HG03139 (cell line): ENCODE results near the gene RRBP1.

Experiments
- ATAC-seq: cut with Tn5 transposase; IDR thresholded peaks from one replicate; pipeline ENCODE4 v1.9.1; 2021; ENCODE audit not compliant: unreplicated experiment

RRBP1 gene

GRCh38 chr20:17612287-17612991 lies 69.6 kb downstream of the RRBP1 start:
- ATAC-seq: no peak

GRCh38 chr20:17611540-17612286 lies 70.3 kb downstream of the RRBP1 start:
- no peak for ATAC-seq

- no peak for ATAC-seq
Measured at GRCh38 chr20:17611290-17611539, 70.8 kb downstream of the RRBP1 start.

- peak; percentile 61 for ATAC-seq
Measured at GRCh38 chr20:17610566-17611289, 71.3 kb downstream of the RRBP1 start.

GRCh38 chr20:17609811-17610377 lies 72.1 kb downstream of the RRBP1 start:
- ATAC-seq: no peak

- ATAC-seq: no peak
Measured at GRCh38 chr20:17608701-17609497, 73.1 kb downstream of the RRBP1 start.

GRCh38 chr20:17606001-17606400 lies 76.0 kb downstream of the RRBP1 start:
- no peak for ATAC-seq

- ATAC-seq: no peak
Measured at GRCh38 chr20:17605131-17605660, 76.8 kb downstream of the RRBP1 start.

- ATAC-seq: no peak
Measured at GRCh38 chr20:17602493-17602892, 79.5 kb downstream of the RRBP1 start.

- no peak for ATAC-seq
Measured at GRCh38 chr20:17601957-17602356, 80.1 kb downstream of the RRBP1 start.

GRCh38 chr20:17598013-17598550 lies 84.0 kb downstream of the RRBP1 start:
- no peak for ATAC-seq

- ATAC-seq: no peak
Measured at GRCh38 chr20:17595856-17596255, 86.2 kb downstream of the RRBP1 start.

- no peak for ATAC-seq
Measured at GRCh38 chr20:17594443-17594842, 87.6 kb downstream of the RRBP1 start.

- ATAC-seq: no peak
Measured at GRCh38 chr20:17593902-17594301, 88.1 kb downstream of the RRBP1 start.

GRCh38 chr20:17590245-17590644 lies 91.8 kb downstream of the RRBP1 start:
- no peak for ATAC-seq

GRCh38 chr20:17589161-17589834 lies 92.7 kb downstream of the RRBP1 start:
- no peak for ATAC-seq

- no peak for ATAC-seq
Measured at GRCh38 chr20:17587824-17588223, 94.2 kb downstream of the RRBP1 start.

GRCh38 chr20:17587148-17587547 lies 94.9 kb downstream of the RRBP1 start:
- no peak for ATAC-seq

GRCh38 chr20:17586250-17586649 lies 95.8 kb downstream of the RRBP1 start:
- no peak for ATAC-seq

- no peak for ATAC-seq
Measured at GRCh38 chr20:17584689-17585088, 97.4 kb downstream of the RRBP1 start.
